Subcutaneous abdominal adipose tissue (tissue), 5 donors: ENCODE results near the gene TBC1D1.

Experiments used
- H3K27ac ChIP-seq: one replicate; pipeline ENCODE4 v1.7.0; 2013; ENCODE audit warnings: low read depth, mild to moderate bottlenecking, inconsistent platforms, low read length, moderate library complexity
- H3K27me3 ChIP-seq, 5 donors: one replicate each; pipeline ENCODE4 v1.7.0; 2013; ENCODE audit warnings: low read length in 5 of 5, inconsistent platforms in 1 of 5; ENCODE audit not compliant: control insufficient read depth in 5 of 5, insufficient read depth in 4 of 5
- H3K36me3 ChIP-seq, 5 donors: one replicate each; pipeline ENCODE4 v1.7.0; 2013; ENCODE audit warnings: low read length in 5 of 5; ENCODE audit not compliant: control insufficient read depth in 5 of 5, insufficient read depth in 5 of 5
- H3K4me1 ChIP-seq, 5 donors: one replicate each; pipeline ENCODE4 v1.7.0; 2013; ENCODE audit warnings: low read length in 5 of 5, mild to moderate bottlenecking in 3 of 5, moderate library complexity in 1 of 5; ENCODE audit not compliant: control insufficient read depth in 5 of 5, insufficient read depth in 5 of 5
- H3K4me3 ChIP-seq, 5 donors: one replicate each; pipeline ENCODE4 v1.7.0; 2013; ENCODE audit warnings: low read length in 5 of 5, low read depth in 1 of 5
- H3K9ac ChIP-seq, 5 donors: one replicate each; pipeline ENCODE4 v1.7.0; 2013; ENCODE audit warnings: low read length in 5 of 5, mild to moderate bottlenecking in 4 of 5, moderate library complexity in 3 of 5
- H3K9me3 ChIP-seq, 5 donors: one replicate each; pipeline ENCODE4 v1.7.0; 2013; ENCODE audit warnings: low read length in 5 of 5; ENCODE audit not compliant: control insufficient read depth in 5 of 5
- donor health status: healthy.
- donor health status: healthy.
- donor health status: healthy.
- donor health status: healthy.
- donor health status: healthy.

Gene TBC1D1

DNA sequence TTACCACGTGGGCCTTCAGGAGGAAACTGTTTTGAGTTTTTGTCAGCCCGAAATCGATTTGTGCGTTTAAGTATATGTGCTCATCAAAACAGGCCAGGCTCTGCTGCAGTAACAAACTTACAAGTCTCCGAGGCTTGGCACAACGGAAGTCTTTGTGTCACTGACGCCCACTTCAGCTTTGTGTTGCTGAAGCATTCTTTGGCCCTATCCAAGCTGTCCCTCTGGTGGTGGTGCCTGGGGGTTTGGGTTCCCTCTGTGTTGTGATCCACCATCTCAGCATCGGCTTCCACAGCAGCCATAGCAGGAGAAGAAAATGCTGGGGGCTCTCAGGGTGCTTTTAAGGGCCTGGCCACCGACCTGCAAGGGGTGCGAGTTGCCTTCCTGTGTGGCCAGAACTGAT lies 245.7 kb downstream of the TBC1D1 start:
- H3K9me3 ChIP-seq, result no peaks in the 10 kb centered on the region
- peaks cover 0 to 9% (median 8%) of the 10 kb centered on the region in 5 donors for H3K4me1 ChIP-seq
- H3K36me3 ChIP-seq, result peaks cover 0 to 55% (median 50%) of the 10 kb centered on the region in 5 donors
- H3K4me3 ChIP-seq, result no peak overlapping the region
- no peak overlapping the region for H3K9ac ChIP-seq
- peaks cover 0 to 2% (median 0%) of the 10 kb centered on the region in 5 donors for H3K27me3 ChIP-seq
- no peak overlapping the region for H3K27ac ChIP-seq

DNA sequence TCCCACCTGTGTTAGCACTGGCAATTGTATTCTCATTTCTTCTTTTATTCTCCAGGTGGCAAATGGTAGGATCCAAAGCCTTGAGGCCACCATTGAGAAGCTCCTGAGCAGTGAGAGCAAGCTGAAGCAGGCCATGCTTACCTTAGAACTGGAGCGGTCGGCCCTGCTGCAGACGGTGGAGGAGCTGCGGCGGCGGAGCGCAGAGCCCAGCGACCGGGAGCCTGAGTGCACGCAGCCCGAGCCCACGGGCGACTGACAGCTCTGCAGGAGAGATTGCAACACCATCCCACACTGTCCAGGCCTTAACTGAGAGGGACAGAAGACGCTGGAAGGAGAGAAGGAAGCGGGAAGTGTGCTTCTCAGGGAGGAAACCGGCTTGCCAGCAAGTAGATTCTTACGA lies 246.2 kb downstream of the TBC1D1 start:
- Histone ChIP-seq H3K36me3 (peaks cover 0 to 55% (median 50%) of the 10 kb centered on the region in 5 donors), H3K9ac (no peak overlapping the region), H3K27ac (no peak overlapping the region), H3K4me3 (no peak overlapping the region), H3K4me1 (peaks cover 2 to 10% (median 4%) of the 10 kb centered on the region in 5 donors), H3K9me3 (no peaks in the 10 kb centered on the region), H3K27me3 (peaks cover 0 to 2% (median 0%) of the 10 kb centered on the region in 5 donors)

DNA sequence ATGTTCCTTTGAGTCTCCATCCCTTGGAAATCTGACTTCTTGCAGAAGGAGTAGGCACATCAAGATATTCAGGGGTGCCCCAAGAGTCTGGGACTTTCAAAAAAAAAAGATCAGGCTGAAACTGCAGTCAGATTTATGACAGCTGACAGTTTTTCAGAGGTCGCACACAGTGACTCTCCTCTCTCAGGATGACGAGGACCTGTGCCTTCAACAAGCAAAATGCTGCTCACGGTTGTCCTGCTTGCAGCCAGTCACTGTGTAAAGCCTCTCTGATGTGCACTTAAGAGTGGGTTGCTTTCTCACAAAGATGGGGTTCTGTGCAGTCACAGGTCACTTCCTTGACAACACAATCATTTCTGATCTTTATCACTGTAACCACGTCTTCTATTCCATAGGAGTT lies 247.5 kb downstream of the TBC1D1 start:
- no peak overlapping the region for H3K4me3 ChIP-seq
- no peak overlapping the region for H3K9ac ChIP-seq
- H3K27me3 ChIP-seq, result no peaks in the 10 kb centered on the region
- no peak overlapping the region for H3K27ac ChIP-seq
- peaks cover 0 to 54% (median 47%) of the 10 kb centered on the region in 5 donors for H3K36me3 ChIP-seq
- no peaks in the 10 kb centered on the region for H3K9me3 ChIP-seq
- H3K4me1 ChIP-seq, result peaks cover 0 to 13% (median 5%) of the 10 kb centered on the region in 5 donors

DNA sequence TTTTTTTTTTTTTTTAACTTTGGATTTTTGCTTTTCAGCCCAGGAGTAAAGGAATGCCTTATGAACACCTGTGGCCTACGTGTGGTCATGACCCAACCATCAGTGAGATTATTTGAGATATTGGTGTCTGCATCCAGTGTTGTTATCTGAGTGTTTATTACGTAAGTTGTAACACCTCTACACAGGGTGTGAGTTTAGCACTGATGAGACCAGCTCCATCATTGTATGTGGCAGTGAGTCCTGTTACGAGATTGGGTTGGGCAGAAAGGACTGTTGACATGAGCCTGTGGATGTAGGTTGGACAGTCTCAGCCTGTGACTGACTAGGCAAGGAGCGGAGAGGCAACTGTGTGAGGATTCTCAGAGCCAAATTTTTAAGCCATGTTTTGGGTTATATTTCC lies 248.3 kb downstream of the TBC1D1 start:
- Histone ChIP-seq H3K9me3 (no peaks in the 10 kb centered on the region), H3K9ac (no peak overlapping the region), H3K36me3 (peaks cover 0 to 48% (median 40%) of the 10 kb centered on the region in 5 donors), H3K27ac (no peak overlapping the region), H3K4me1 (peaks cover 2 to 21% (median 8%) of the 10 kb centered on the region in 5 donors), H3K27me3 (no peaks in the 10 kb centered on the region), H3K4me3 (no peak overlapping the region)

DNA sequence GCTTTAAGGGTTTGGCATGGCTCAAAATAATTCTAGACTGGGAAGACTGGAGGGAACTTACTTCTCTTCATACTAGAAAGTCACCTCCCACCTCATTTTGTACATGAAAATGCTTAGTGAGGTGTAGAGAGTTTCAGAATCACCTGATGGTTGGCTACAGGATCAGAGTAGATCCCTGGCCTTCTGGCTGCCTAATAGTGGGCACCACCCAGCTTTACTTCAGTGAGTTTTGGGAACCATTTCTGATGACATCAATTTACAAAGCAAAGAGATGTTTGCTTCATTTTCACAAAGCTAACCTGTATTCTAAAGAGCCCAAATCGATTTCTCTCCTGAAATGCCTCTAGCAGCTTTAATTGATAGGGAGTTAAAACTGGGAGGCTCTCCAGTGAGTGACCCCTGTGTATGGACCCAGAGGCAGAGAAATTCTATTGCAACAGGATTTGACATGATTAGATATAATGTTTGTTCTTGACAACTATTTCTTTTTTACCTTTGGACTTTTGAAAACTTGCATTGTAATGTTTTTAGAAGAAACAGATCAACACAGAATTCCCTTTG lies 249.8 kb downstream of the TBC1D1 start:
- H3K9me3 ChIP-seq, result no peaks in the 10 kb centered on the region
- no peak overlapping the region for H3K9ac ChIP-seq
- H3K4me3 ChIP-seq, result no peak overlapping the region
- no peak overlapping the region for H3K27ac ChIP-seq
- H3K27me3 ChIP-seq, result no peaks in the 10 kb centered on the region
- peaks cover 2 to 27% (median 8%) of the 10 kb centered on the region in 5 donors for H3K4me1 ChIP-seq
- peaks cover 0 to 38% (median 29%) of the 10 kb centered on the region in 5 donors for H3K36me3 ChIP-seq

DNA sequence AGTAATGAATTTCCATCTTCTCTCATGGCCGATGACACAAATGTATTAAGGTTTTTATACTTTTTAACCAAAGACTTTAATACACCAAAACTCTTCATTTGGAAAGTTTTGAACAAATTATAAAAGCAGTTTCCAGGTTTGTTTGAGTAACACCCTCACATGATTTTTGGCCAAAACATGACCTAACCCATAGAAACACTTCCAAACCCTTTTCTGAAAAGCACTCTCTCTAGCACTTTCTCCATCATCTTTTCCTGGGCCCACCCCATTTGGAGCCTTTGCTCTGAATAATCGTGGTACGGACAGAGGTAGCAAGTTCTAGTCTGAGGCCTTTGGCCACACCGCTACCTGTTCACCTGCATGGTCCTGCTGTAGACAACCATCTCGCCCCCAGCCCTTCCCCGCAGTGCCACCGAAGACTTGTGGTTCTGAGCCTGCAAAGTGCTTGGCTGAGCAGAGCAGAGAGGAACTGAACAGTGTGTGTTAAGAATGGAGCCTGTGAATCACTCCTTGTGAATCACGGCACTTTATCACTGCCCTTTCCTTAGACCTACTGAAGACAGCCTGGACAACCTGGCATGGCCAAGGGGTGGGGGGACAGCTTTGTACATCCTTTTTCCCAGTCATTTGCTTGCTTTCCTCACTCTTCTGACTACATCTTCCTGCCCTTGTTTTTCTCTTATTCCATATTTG lies 251.1 kb downstream of the TBC1D1 start:
- Histone ChIP-seq H3K4me3 (no peak overlapping the region), H3K9me3 (no peaks in the 10 kb centered on the region), H3K27me3 (no peaks in the 10 kb centered on the region), H3K36me3 (peaks cover 0 to 30% (median 22%) of the 10 kb centered on the region in 5 donors), H3K9ac (no peak overlapping the region), H3K4me1 (peaks cover 2 to 27% (median 8%) of the 10 kb centered on the region in 5 donors), H3K27ac (no peak overlapping the region)

DNA sequence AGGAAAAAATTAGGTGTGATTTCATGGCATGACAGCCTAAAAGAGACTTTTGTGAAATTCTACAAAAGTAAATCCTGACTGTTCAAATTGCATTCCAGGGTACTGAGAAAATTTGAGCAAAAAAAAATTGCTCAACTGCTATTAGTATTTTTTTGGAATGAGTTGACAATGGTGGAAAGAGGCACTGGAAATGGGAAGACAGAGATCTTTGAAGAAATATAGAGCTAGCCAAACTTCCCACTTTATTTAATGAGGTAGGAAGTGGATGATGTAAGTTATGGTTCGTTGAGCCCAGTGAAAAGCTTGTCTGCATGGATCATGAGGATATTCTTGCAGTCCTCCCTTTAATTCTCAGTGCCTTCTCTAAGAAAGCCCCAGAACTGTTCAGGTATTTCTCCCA lies 253.1 kb downstream of the TBC1D1 start:
- H3K4me1 ChIP-seq, result peaks cover 2 to 27% (median 8%) of the 10 kb centered on the region in 5 donors
- H3K4me3 ChIP-seq, result no peak overlapping the region
- peaks cover 0 to 13% (median 11%) of the 10 kb centered on the region in 5 donors for H3K36me3 ChIP-seq
- no peaks in the 10 kb centered on the region for H3K9me3 ChIP-seq
- no peak overlapping the region for H3K27ac ChIP-seq
- H3K9ac ChIP-seq, result no peak overlapping the region
- no peaks in the 10 kb centered on the region for H3K27me3 ChIP-seq

DNA sequence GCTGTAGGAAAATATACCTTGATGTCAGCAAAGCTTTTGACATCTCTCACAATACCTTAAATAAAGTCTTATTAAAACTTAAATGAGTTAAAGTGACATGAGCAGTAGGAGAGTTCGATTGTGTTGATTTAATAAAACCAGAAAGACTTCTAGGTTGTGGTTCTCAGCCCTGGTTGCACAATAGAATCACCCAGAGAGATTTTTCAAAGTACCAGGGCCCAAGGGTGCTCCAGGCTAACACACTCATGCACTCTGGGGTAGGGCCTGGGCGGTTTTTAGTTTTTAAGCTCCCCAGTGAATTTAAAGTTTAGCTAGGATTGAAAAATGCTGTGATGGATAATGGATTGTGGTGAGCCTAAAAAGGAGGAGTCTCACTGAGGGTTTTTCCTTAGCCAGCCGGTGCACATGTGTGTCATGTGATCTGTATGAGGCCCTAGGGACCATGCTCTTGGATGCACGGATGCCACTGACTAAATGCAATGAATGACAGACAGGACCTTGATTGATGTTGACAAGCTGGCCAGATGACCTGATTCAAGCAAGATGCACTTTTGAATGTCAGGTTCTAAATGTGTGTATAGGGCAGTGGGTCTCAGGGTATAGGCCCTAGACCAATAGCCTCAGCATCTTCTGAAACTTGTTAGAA lies 254.3 kb downstream of the TBC1D1 start:
- peaks cover 4 to 35% (median 17%) of the 10 kb centered on the region in 5 donors for H3K4me1 ChIP-seq
- no peaks in the 10 kb centered on the region for H3K27me3 ChIP-seq
- no peaks in the 10 kb centered on the region for H3K9me3 ChIP-seq
- H3K27ac ChIP-seq, result no peak overlapping the region
- no peak overlapping the region for H3K9ac ChIP-seq
- H3K4me3 ChIP-seq, result no peak overlapping the region
- peaks cover 0 to 5% (median under 1%) of the 10 kb centered on the region in 5 donors for H3K36me3 ChIP-seq

DNA sequence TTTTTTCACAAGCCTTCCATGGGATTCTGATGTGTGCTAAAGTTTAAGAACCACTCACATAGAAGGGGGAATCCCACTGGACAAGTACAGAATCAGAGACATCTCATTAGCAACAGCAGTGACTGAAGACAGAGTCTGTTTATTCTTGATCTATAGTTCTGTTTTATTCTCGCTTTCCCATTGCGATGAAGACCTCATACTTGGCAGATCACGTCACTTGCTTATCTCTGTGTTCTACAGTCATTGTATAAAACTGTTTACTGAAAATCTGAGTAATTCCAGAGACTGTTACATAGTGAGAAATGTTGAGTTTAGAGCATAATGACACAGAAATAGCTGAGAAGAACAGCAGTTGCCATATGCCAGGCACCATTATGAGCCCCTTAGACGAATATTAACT lies 254.9 kb downstream of the TBC1D1 start:
- Histone ChIP-seq H3K36me3 (no peaks in the 10 kb centered on the region), H3K9ac (no peak overlapping the region), H3K27me3 (no peaks in the 10 kb centered on the region), H3K4me3 (no peak overlapping the region), H3K4me1 (peaks cover 4 to 41% (median 22%) of the 10 kb centered on the region in 5 donors), H3K27ac (no peak overlapping the region), H3K9me3 (no peaks in the 10 kb centered on the region)

DNA sequence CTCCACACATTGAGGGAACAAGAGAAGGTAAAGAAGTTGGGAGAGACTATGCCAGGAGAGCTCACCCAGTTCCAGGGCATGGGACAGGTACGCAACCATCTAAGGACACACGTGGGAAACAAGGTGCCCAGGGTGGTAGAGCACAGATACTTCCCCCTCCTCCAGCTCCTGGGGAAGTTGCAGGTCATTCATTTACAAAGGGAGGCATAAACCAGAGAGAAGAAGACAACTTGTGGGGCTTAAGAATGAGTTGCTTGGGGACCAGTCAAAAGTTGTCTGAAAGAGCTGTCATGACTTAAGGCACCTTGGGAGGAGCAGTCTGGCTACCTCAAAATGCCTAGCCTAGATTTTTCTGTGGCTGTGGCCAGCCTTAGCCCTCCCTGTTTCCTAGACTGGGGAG lies 255.5 kb downstream of the TBC1D1 start:
- H3K9ac ChIP-seq, result no peak overlapping the region
- peaks cover 4 to 46% (median 23%) of the 10 kb centered on the region in 5 donors for H3K4me1 ChIP-seq
- no peaks in the 10 kb centered on the region for H3K9me3 ChIP-seq
- no peaks in the 10 kb centered on the region for H3K36me3 ChIP-seq
- no peak overlapping the region for H3K4me3 ChIP-seq
- no peaks in the 10 kb centered on the region for H3K27me3 ChIP-seq
- no peak overlapping the region for H3K27ac ChIP-seq
